ENCODE results near the gene THAP8.

THAP8 gene

GRCh38 chr19:36058481-36059179 lies 4.5 kb upstream of the THAP8 start:
- no peak for DNase-seq (ENCODE audit: low read depth)
- TF ChIP-seq, protein P1, sequence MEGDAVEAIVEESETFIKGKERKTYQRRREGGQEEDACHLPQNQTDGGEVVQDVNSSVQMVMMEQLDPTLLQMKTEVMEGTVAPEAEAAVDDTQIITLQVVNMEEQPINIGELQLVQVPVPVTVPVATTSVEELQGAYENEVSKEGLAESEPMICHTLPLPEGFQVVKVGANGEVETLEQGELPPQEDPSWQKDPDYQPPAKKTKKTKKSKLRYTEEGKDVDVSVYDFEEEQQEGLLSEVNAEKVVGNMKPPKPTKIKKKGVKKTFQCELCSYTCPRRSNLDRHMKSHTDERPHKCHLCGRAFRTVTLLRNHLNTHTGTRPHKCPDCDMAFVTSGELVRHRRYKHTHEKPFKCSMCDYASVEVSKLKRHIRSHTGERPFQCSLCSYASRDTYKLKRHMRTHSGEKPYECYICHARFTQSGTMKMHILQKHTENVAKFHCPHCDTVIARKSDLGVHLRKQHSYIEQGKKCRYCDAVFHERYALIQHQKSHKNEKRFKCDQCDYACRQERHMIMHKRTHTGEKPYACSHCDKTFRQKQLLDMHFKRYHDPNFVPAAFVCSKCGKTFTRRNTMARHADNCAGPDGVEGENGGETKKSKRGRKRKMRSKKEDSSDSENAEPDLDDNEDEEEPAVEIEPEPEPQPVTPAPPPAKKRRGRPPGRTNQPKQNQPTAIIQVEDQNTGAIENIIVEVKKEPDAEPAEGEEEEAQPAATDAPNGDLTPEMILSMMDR (conservative IDR thresholded peaks at IDR 0.05; ENCODE audit: low read length): no peak
- H3K4me3 ChIP-seq (ENCODE audit: low read length): no peak overlapping the region

DNA sequence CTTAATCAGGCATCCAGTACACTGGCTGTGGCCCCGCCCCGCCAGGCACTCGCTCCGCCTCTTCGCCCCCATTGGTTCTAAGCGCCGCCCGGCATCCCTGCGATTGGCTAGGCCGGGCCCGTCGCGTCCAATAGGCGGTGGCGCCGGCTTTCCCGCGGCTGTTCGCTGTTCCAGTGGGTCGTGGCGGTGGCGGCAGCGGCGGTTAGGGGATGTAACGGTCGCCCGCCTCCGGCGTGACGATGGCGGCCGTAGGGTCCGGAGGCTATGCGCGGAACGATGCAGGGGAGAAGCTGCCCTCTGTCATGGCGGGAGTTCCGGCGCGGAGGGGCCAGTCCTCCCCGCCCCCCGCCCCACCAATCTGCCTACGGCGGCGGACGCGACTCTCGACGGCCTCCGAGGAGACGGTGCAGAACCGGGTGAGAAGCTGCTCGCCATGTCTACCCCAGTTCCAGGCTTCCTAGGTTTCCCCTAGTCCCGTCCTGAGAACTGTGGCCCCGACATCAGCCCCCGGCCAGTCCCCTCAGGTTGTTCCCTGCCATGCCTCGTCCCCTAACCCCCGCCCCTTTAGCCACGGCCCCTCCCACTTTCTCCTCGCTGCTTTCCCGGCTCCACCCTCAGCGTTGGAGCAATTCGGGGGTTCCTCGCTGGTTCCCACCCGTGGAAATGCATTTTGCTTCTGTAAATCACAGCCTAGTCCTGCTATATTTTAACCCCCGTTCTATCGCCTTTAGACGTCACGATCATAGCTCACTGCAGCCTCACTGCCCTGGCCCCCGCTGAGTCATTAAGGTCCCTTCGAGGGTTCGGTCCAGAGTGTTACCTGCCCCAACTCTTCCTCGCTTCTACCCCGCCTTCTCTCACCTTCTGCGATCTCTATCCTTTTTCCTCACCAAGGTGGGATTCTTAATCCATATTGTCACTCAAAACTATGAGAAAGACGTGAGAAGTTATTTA lies 925 bp upstream of the THAP8 start, which contains the start of gene WDR62:
Gene WDR62, plus strand, starts transcription at position 165 of the 954 bp plus-strand sequence. Its CDS starts 75 bp downstream, at position 240.
- peak within 1 kb of the TSS; percentile 85 for H3K4me3 ChIP-seq (ENCODE audit: low read length)
- TF ChIP-seq, protein P1 (conservative IDR thresholded peaks at IDR 0.05; ENCODE audit: low read length): no peak
- peak; percentile 88 for DNase-seq (ENCODE audit: low read depth)

DNA sequence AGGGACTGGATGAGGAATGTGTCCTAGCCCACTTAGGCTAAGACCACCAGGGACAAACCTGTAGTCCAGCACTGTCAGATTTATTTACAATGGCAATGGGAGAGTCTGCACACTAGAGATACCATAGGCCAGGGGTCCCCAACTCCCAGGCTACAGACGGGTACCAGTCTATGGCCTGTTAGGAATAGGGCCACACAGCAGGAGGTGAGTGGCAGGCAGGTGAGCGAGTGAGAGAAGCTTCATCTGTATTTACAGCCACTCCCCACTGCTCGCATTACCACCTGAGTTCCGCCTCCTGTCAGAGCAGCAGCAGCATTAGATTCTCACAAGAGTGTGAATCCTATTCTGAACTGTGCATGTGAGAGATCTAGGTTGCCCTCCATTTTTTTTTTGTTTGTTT lies 2.4 kb downstream of the THAP8 start:
- TF ChIP-seq, protein P1 (conservative IDR thresholded peaks at IDR 0.05; ENCODE audit: low read length): no peak
- no peak for DNase-seq (ENCODE audit: low read depth)
- no peak overlapping the region for H3K4me3 ChIP-seq (ENCODE audit: low read length)

DNA sequence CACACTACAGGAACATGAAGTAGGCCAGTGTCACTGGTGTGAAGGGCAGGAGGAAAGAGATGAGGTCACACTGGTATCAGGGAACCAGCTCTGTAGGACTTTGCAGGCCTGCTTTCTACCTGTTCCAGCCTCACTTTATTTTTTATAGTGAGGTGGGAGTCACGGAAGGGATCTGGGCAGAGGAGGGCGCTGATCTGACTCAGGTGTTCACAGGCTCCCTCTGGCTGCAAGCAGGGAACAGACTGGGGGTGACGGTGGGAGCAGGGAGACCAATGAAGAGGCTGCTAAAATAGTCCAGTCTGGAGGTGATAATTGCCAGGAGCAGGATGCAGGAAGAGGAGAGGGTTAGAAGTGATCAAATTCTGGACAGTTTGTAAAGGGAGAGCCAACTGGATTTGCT lies 2.8 kb downstream of the THAP8 start:
- TF ChIP-seq, protein P1 (conservative IDR thresholded peaks at IDR 0.05; ENCODE audit: low read length): 0 out of 2 replicates have a peak, but pooled peaks have one; percentile 15
- DNase-seq (ENCODE audit: low read depth): no peak
- no peak overlapping the region for H3K4me3 ChIP-seq (ENCODE audit: low read length)

- TF ChIP-seq, protein P1 (conservative IDR thresholded peaks at IDR 0.05; ENCODE audit: low read length): no peak
- no peak for DNase-seq (ENCODE audit: low read depth)
- H3K4me3 ChIP-seq (ENCODE audit: low read length): no peak overlapping the region
Measured at GRCh38 chr19:36049080-36049698, 4.9 kb downstream of the THAP8 start.

DNA sequence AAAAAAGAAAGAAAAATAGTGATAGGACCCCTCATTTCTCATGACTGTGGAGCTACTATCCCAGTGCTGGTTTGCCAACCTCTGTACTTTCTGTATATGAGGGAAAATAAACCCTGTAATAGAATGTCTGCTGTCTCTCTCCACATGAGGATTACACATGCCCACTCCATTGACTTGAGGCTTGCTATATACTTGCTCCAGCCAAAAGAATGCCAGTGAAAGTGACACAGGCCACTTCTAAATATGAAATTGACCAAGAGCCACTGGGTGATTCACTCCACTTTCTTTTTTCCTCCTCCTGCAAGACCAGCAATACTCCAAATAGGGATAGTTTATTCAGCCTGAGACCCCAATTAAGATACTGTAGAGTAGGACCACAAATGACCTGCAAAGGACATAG lies 6.2 kb downstream of the THAP8 start:
- peak; percentile 22 for DNase-seq (ENCODE audit: low read depth)
- TF ChIP-seq, protein P1 (conservative IDR thresholded peaks at IDR 0.05; ENCODE audit: low read length): no peak
- H3K4me3 ChIP-seq (ENCODE audit: low read length): no peak overlapping the region

Measured in AG10803 (cell line).